Karpas-422 (cell line): ENCODE measurements around the gene LYST. TPM values are rescaled to one million over a fixed set of nuclear protein-coding genes. Genes with fewer than 3 reads are reported as not detected.
"Not testable (repeated sequence)": the region's sequence is repeated elsewhere in the genome, so short reads cannot be mapped to it uniquely, and the experiment has no call there.

Experiments used
- DNase-seq: peaks from one replicate; pipeline ENCODE4 v3.0.0-alpha.2; 2015
- H2AFZ ChIP-seq: fragments of 200-600 bp; sonication (generic); 2 replicates; pipeline ENCODE4 v1.6.1; 2014; ENCODE audit warnings: antibody characterized with exemption, low read length, mixed read lengths
- H3K27ac ChIP-seq: fragments of 200-600 bp; sonication (generic); 2 replicates; pipeline ENCODE4 v1.5.1; 2014; ENCODE audit warnings: mild to moderate bottlenecking, low read length, moderate library complexity
- H3K27me3 ChIP-seq: fragments of 200-600 bp; sonication (generic); 2 replicates; pipeline ENCODE4 v1.6.1; 2014; ENCODE audit warnings: low read length, mixed read lengths
- H3K36me3 ChIP-seq: fragments of 200-600 bp; sonication (generic); 2 replicates; pipeline ENCODE4 v1.6.1; 2014; ENCODE audit warnings: low read length, mixed read lengths; ENCODE audit not compliant: insufficient read depth
- H3K4me1 ChIP-seq: fragments of 200-600 bp; sonication (generic); 2 replicates; pipeline ENCODE4 v1.6.1; 2014; ENCODE audit warnings: mild to moderate bottlenecking, low read length, mixed read lengths
- H3K4me2 ChIP-seq: fragments of 200-600 bp; sonication (generic); 2 replicates; pipeline ENCODE4 v1.6.1; 2014; ENCODE audit warnings: low read length, low read depth, mild to moderate bottlenecking; ENCODE audit not compliant: poor library complexity, severe bottlenecking
- H3K4me3 ChIP-seq: fragments of 200-600 bp; sonication (generic); 2 replicates; pipeline ENCODE4 v1.5.1; 2014; ENCODE audit warnings: mild to moderate bottlenecking, antibody characterized with exemption, low read length, mixed read lengths
- H3K79me2 ChIP-seq: fragments of 200-600 bp; sonication (generic); 2 replicates; pipeline ENCODE4 v1.6.1; 2014; ENCODE audit warnings: mild to moderate bottlenecking, low read length, mixed read lengths
- H3K9ac ChIP-seq: fragments of 200-600 bp; sonication (generic); 2 replicates; pipeline ENCODE4 v1.6.0; 2014; ENCODE audit warnings: low read length
- H3K9me2 ChIP-seq: fragments of 200-600 bp; sonication (generic), shearing (Covaris generic); replicated peaks from 2 replicates; pipeline ENCODE4 v1.6.0; 2014; ENCODE audit warnings: mild to moderate bottlenecking, low read length, moderate library complexity; ENCODE audit not compliant: insufficient read depth
- H3K9me3 ChIP-seq: fragments of 300-700, 200-600 bp; sonication (generic); 2 replicates; pipeline ENCODE4 v1.6.1; 2014; ENCODE audit warnings: low read length, mixed read lengths
- H4K20me1 ChIP-seq: fragments of 200-600 bp; sonication (generic); 2 replicates; pipeline ENCODE4 v1.6.1; 2014; ENCODE audit warnings: mild to moderate bottlenecking, antibody characterized with exemption, low read length, low read depth; ENCODE audit not compliant: insufficient read depth
- total RNA-seq: library from RNA; depleted of rRNA; stranded (reverse); fragments of >200 nt; shearing (Covaris generic); gene quantifications from 2 replicates; pipeline ENCODE4 v1.2.3, GENCODE V29; 2014; ENCODE audit warnings: low replicate concordance

LYST gene
- total RNA-seq, 1 experiment from 2014 or later, result 7.8 TPM

- no peaks in the 10 kb centered on the region for H3K79me2 ChIP-seq
- H3K9ac ChIP-seq, result no peak overlapping the region
- no peak overlapping the region for H2AFZ ChIP-seq
- H3K27ac ChIP-seq, result no peak overlapping the region
- H3K9me2 ChIP-seq, result no peaks in the 10 kb centered on the region
- H3K36me3 ChIP-seq, result no peaks in the 10 kb centered on the region
- no peaks in the 10 kb centered on the region for H3K9me3 ChIP-seq
- H3K4me2 ChIP-seq, result no peak overlapping the region
- no peak overlapping the region for H3K4me3 ChIP-seq
- no peaks in the 10 kb centered on the region for H3K4me1 ChIP-seq
- DNase-seq, result no peak
- H3K27me3 ChIP-seq, result no peaks in the 10 kb centered on the region
- H4K20me1 ChIP-seq, result no peaks in the 10 kb centered on the region
Measured at GRCh38 chr1:235624721-235625333, 241.9 kb downstream of the LYST start.

GRCh38 chr1:235622936-235623779, 243.5 kb downstream of the LYST start:
- Histone ChIP-seq H2AFZ (no peak overlapping the region), H3K9me2 (no peaks in the 10 kb centered on the region), H3K79me2 (no peaks in the 10 kb centered on the region), H3K9me3 (no peaks in the 10 kb centered on the region), H3K4me1 (no peaks in the 10 kb centered on the region), H4K20me1 (no peaks in the 10 kb centered on the region), H3K36me3 (no peaks in the 10 kb centered on the region), H3K4me3 (no peak overlapping the region), H3K27me3 (no peaks in the 10 kb centered on the region), H3K9ac (no peak overlapping the region), H3K27ac (no peak overlapping the region), H3K4me2 (no peak overlapping the region)
- no peak for DNase-seq

GRCh38 chr1:235619149-235619548, 247.6 kb downstream of the LYST start:
- H3K36me3 ChIP-seq, H3K9me3 ChIP-seq, H2AFZ ChIP-seq, H3K9ac ChIP-seq, H3K27me3 ChIP-seq, H3K27ac ChIP-seq, H3K9me2 ChIP-seq, H3K4me2 ChIP-seq, H3K4me3 ChIP-seq, DNase-seq, H4K20me1 ChIP-seq, H3K79me2 ChIP-seq, H3K4me1 ChIP-seq: not testable (repeated sequence)

GRCh38 chr1:235617808-235618207, 248.9 kb downstream of the LYST start:
- Histone ChIP-seq H3K4me2 (no peak overlapping the region), H3K4me1 (no peaks in the 10 kb centered on the region), H3K9me3 (no peaks in the 10 kb centered on the region), H3K36me3 (no peaks in the 10 kb centered on the region), H2AFZ (no peak overlapping the region), H3K9me2 (no peaks in the 10 kb centered on the region), H3K79me2 (no peaks in the 10 kb centered on the region), H3K27me3 (no peaks in the 10 kb centered on the region), H4K20me1 (no peaks in the 10 kb centered on the region), H3K4me3 (no peak overlapping the region), H3K27ac (no peak overlapping the region), H3K9ac (no peak overlapping the region)
- DNase-seq, result no peak

- Histone ChIP-seq H3K9me3 (no peaks in the 10 kb centered on the region), H3K27ac (no peak overlapping the region), H3K9me2 (no peaks in the 10 kb centered on the region), H3K79me2 (no peaks in the 10 kb centered on the region), H3K4me1 (no peaks in the 10 kb centered on the region), H3K27me3 (no peaks in the 10 kb centered on the region), H4K20me1 (no peaks in the 10 kb centered on the region), H3K36me3 (no peaks in the 10 kb centered on the region), H3K4me3 (no peak overlapping the region), H3K9ac (no peak overlapping the region), H2AFZ (no peak overlapping the region), H3K4me2 (no peak overlapping the region)
- no peak for DNase-seq
Measured at GRCh38 chr1:235617140-235617539, 249.6 kb downstream of the LYST start.

GRCh38 chr1:235614442-235614954, 252.2 kb downstream of the LYST start:
- H3K4me2 ChIP-seq, result no peak overlapping the region
- no peak overlapping the region for H3K4me3 ChIP-seq
- H3K9me3 ChIP-seq, result no peaks in the 10 kb centered on the region
- no peak for DNase-seq
- no peak overlapping the region for H2AFZ ChIP-seq
- H3K9me2 ChIP-seq, result no peaks in the 10 kb centered on the region
- no peaks in the 10 kb centered on the region for H3K36me3 ChIP-seq
- H3K27me3 ChIP-seq, result no peaks in the 10 kb centered on the region
- no peak overlapping the region for H3K27ac ChIP-seq
- H3K9ac ChIP-seq, result no peak overlapping the region
- H3K79me2 ChIP-seq, result no peaks in the 10 kb centered on the region
- no peaks in the 10 kb centered on the region for H4K20me1 ChIP-seq
- H3K4me1 ChIP-seq, result no peaks in the 10 kb centered on the region

- H3K4me1 ChIP-seq, result no peaks in the 10 kb centered on the region
- no peaks in the 10 kb centered on the region for H3K79me2 ChIP-seq
- no peaks in the 10 kb centered on the region for H3K9me2 ChIP-seq
- no peak overlapping the region for H3K9ac ChIP-seq
- H4K20me1 ChIP-seq, result no peaks in the 10 kb centered on the region
- H3K9me3 ChIP-seq, result no peaks in the 10 kb centered on the region
- no peak overlapping the region for H2AFZ ChIP-seq
- no peaks in the 10 kb centered on the region for H3K27me3 ChIP-seq
- no peak overlapping the region for H3K27ac ChIP-seq
- no peaks in the 10 kb centered on the region for H3K36me3 ChIP-seq
- H3K4me2 ChIP-seq, result no peak overlapping the region
- DNase-seq, result no peak
- H3K4me3 ChIP-seq, result no peak overlapping the region
Measured at GRCh38 chr1:235613602-235614001, 253.1 kb downstream of the LYST start.

GRCh38 chr1:235612761-235613160, 253.9 kb downstream of the LYST start:
- Histone ChIP-seq H3K4me1 (no peaks in the 10 kb centered on the region), H2AFZ (no peak overlapping the region), H4K20me1 (no peaks in the 10 kb centered on the region), H3K4me2 (no peak overlapping the region), H3K9ac (no peak overlapping the region), H3K4me3 (no peak overlapping the region), H3K9me3 (no peaks in the 10 kb centered on the region), H3K27me3 (no peaks in the 10 kb centered on the region), H3K27ac (no peak overlapping the region), H3K9me2 (no peaks in the 10 kb centered on the region), H3K36me3 (no peaks in the 10 kb centered on the region), H3K79me2 (no peaks in the 10 kb centered on the region)
- DNase-seq, result no peak
